GM12874 (cell line): ENCODE data around the gene FTCDNL1.

Source experiments
- CTCF ChIP-seq: IDR thresholded peaks from 2 replicates; pipeline ENCODE4 v1.5.1; 2011; ENCODE audit warnings: low read depth, mild to moderate bottlenecking, control low read depth, low read length, moderate library complexity; ENCODE audit not compliant: insufficient read depth

FTCDNL1 gene

GRCh38 chr2:199765646-199766045 is 85.3 kb downstream of the FTCDNL1 start:
- no peak for TF ChIP-seq CTCF

- TF ChIP-seq CTCF = no peak
These were observed 86.7 kb downstream of the FTCDNL1 start for GRCh38 chr2:199764273-199764800.

GRCh38 chr2:199762963-199763362 is 88.0 kb downstream of the FTCDNL1 start:
- TF ChIP-seq CTCF = no peak

- no peak for TF ChIP-seq CTCF
These were observed 90.4 kb downstream of the FTCDNL1 start for GRCh38 chr2:199760574-199760973.

GRCh38 chr2:199757233-199757870 is 93.6 kb downstream of the FTCDNL1 start:
- no peak for TF ChIP-seq CTCF

GRCh38 chr2:199756743-199757142 is 94.2 kb downstream of the FTCDNL1 start:
- TF ChIP-seq CTCF = no peak

GRCh38 chr2:199756211-199756610 is 94.8 kb downstream of the FTCDNL1 start:
- TF ChIP-seq CTCF = no peak

- TF ChIP-seq CTCF = no peak
These were observed 96.2 kb downstream of the FTCDNL1 start for GRCh38 chr2:199754766-199755165.
